GM12865 (cell line): Measurements from ENCODE around the gene PROSER3.

Experiments used
- DNase-seq: peaks from one replicate; pipeline ENCODE4 v3.0.0; 2010; ENCODE audit warnings: low read depth
- H3K4me3 ChIP-seq: 2 replicates; pipeline ENCODE4 v1.5.1; 2011; ENCODE audit warnings: mild to moderate bottlenecking, low read depth, low read length, control low read depth
- CTCF ChIP-seq: IDR thresholded peaks from 2 replicates; pipeline ENCODE4 v1.5.1; 2011; ENCODE audit warnings: low read length, control low read depth, low read depth, inconsistent platforms; ENCODE audit not compliant: insufficient read depth; ENCODE audit errors: missing control alignments

Gene PROSER3

GRCh38 chr19:35744430-35745327, 13.3 kb upstream of the PROSER3 start:
- peak; percentile 96 for DNase-seq
- peak overlapping the region; percentile 90 for H3K4me3 ChIP-seq
- no peak for TF ChIP-seq CTCF

- no peak for TF ChIP-seq CTCF
- DNase-seq = peak; percentile 100
- peak within 1 kb of the TSS; percentile 90 for H3K4me3 ChIP-seq
Observed at GRCh38 chr19:35745328-35746086, 12.5 kb upstream of the PROSER3 start, which contains the start of the genes PSENEN and U2AF1L4. TSS of gene PSENEN (plus strand) at chr19:35745651. CDS start at chr19:35745931, 280 bp downstream. TSS of gene U2AF1L4 (minus strand) at chr19:35745418. CDS start at chr19:35745391, 27 bp downstream.

- DNase-seq = no peak
- no peak for TF ChIP-seq CTCF
- peak overlapping the region; percentile 90 for H3K4me3 ChIP-seq
Observed at GRCh38 chr19:35746087-35746462, 11.9 kb upstream of the PROSER3 start.

GRCh38 chr19:35746531-35746930, 11.4 kb upstream of the PROSER3 start:
- peak overlapping the region; percentile 90 for H3K4me3 ChIP-seq
- DNase-seq = no peak
- no peak for TF ChIP-seq CTCF

- no peak for TF ChIP-seq CTCF
- peak; percentile 99 for DNase-seq
- H3K4me3 ChIP-seq = peak within 1 kb of the TSS; percentile 95
Observed at GRCh38 chr19:35748106-35749020, 9.6 kb upstream of the PROSER3 start, which contains the start of gene LIN37. TSS of gene LIN37 (plus strand) at chr19:35748576. CDS start at chr19:35748725, 149 bp downstream.

GRCh38 chr19:35750167-35750566, 7.8 kb upstream of the PROSER3 start:
- no peak for TF ChIP-seq CTCF
- DNase-seq = no peak

More at GRCh38 chr19:35750167-35750566, 7.8 kb upstream of the PROSER3 start:
- no peak overlapping the region for H3K4me3 ChIP-seq
